Fibroblast of upper back skin (primary cell): ENCODE measurements around the gene AKT3.
"Not testable (repeated sequence)": the region's sequence is repeated elsewhere in the genome, so short reads cannot be mapped to it uniquely, and the experiment has no call there.

Source experiments
- DNase-seq: peaks from one replicate; pipeline ENCODE4 v3.0.0-alpha.2; 2013

AKT3 gene

DNA sequence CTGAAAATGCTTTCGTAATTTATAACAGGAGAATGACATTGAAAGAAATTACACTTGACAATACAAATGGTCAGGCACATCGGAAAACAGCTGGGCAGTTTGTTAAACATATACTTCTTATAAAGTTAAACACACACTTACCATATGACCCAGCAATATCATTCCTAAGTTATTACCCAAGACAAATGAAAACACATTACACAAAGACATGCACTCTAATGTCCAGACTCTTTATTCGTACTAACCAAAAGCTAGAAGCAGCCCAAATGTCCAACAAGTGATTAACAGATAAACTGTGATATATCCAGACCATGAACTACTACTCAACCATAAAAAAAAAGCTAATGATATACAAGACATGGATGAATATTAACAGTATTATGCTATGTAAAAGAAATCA lies 8.5 kb downstream of the AKT3 start:
- DNase-seq: peak; percentile 48

GRCh38 chr1:243837907-243838535 lies 12.0 kb downstream of the AKT3 start:
- DNase-seq: no peak

DNA sequence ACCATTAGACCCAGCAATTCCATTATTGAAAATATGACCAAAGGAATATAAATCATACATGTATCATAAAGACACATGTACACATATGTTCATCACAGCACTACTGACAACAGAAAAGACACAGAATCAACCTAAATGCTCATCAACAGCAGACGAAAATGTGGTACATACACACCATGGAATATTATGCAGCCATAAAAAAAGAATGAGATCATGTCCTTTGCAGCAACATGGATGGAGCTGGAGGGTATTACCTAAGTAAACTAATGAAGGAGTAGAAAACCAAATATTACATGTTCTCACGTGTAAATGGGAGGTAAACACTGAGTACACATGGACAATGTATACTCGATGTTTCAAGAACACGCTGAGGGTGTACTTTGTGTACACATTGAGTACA lies 15.9 kb downstream of the AKT3 start:
- no peak for DNase-seq

DNA sequence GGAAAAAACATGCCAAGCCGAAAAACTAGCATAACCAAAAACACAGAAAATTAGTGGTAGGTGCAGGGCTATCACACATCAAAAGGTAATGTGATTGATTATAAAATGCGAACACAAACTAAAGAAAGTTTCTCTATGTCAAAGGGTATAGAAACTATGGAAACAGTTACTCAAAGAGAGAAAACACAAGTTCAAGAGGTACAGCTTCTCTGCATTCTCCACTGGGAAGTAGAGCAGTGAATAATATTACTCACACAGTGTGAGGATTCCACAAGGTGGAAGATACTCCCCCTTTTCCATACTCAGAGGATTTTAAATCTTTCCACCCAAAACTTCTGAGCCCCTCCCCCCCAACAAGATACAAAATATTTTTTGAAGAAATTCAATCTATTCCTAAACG lies 18.6 kb downstream of the AKT3 start:
- no peak for DNase-seq

DNA sequence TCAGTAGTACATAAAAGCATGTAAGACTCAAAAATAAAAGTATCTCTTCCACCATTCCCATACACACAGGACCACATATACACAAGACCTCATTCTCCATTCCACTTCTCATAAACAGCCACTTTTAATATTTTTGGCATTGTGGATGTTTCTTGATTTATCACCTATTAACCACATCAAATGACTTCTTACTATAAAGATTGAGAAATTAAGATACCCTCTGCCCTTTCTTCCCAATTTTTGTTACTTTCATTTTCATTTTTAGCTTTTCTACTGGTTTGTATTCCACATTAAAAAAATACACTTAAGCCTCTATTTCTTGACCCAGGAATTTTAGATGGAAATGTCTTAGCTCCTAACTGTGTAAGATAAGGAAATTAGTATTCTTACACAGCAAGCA lies 22.8 kb downstream of the AKT3 start:
- DNase-seq: no peak

DNA sequence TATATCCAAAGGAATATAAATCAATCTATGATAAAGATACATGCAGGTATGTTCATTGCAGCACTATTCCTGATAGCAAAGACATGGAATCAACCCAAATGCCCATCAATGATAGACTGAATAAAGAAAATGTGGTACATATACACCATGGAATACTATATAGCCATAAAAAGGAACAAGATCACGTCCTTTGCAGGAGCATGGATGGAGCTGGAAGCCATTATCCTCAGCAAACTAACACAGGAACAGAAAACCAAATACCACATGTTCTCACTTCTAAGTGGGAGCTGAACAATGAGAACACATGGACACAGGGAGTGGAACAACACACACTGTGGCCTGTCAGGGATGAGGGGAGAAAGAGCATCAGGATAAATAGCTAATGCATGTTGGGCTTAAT lies 25.1 kb downstream of the AKT3 start:
- DNase-seq: not testable (repeated sequence)

DNA sequence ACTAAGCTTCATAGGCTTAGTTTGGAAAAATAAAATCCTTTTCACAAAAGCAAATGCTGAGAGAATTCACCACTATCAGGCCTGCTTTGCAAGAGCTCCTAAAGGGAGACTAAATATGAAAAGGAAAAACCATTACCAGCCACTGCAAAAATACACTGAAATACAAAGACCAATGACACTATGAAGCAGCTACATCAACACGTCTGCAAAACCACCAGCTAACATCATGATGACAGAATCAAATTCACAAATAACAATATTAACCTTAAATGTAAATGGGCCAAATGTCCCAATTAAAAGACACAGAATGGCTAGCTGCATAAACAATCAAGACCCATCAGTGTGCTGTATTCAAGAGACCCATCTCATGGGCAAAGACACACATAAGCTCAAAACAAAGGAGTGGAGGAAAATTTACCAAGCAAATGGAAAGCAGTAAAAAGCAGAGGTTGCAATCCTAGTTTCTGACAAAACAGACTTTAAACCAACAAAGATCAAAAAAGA lies 28.8 kb downstream of the AKT3 start:
- no peak for DNase-seq

DNA sequence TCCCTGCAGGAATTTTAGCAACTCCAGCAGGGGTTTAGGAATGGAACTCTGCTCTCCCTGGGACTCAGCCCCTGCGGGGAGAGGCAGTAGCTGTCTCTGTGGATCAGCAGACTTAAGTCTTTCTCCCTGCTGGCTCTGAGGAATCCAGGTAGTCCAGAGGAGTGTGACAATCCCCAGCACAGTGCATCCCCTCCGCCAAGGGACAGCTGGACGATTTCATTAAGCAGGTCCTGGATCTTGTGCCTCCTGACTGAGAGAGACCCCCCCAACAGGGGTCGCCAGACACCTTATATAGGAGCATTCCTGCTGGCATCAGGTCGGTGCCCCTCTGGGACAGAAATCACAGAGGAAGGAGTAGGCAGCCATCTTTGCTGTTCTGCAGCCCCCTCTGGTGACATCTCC lies 30.6 kb downstream of the AKT3 start:
- DNase-seq: no peak

DNA sequence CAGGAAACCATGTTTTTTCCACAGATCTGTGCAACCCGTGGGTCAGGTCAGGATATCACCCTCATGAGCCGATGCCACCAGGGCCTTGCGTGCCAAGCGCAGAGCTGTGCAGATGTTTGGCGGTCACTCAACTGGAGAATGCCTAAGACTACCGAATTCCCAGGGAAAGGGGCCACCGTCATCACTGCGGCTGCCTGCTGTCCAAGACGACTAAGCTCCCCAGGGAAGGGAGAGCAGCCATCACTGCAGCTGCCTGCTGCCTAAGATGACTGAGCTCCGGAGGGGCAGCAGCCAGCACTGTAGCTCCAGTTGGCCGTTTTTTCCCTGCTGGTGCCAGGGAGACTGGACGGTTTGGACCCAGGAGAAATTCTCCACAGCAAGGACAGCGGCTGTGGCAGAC lies 31.1 kb downstream of the AKT3 start:
- DNase-seq: no peak

DNA sequence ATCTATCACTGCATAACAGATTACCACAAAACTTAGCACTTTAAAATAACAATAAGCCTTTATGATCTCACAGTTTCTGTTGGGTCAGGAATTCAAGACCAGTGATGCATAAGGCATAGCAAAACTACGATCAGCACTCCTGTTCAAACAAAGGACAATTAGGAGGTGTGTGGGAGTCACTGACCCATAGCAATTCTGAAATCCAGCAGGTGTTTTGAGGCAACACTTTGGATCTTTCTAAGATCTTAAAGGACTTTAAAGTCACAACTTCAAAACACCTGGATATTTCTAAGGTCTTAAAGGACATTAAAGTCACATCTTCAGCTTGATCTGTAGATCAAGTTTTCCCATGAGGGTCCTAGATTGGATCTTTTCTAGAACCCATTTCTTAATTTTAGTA lies 35.3 kb downstream of the AKT3 start:
- DNase-seq: no peak

DNA sequence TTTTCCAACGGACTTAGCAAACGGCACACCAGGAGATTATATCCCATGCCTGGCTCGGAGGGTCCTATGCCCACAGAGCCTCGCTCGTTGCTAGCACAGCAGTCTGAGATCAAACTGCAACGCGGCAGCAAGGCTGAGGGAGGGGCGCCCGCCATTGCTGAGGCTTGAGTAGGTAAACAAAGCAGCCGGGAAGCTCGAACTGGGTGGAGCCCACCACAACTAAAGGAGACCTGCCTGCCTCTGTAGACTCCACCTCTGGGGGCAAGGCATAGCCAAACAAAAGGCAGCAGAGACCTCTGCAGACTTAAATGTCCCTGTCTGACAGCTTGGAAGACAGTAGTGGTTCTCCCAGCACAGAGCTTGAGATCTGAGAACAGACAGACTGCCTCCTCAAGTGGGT lies 42.7 kb downstream of the AKT3 start:
- not testable (repeated sequence) for DNase-seq

DNA sequence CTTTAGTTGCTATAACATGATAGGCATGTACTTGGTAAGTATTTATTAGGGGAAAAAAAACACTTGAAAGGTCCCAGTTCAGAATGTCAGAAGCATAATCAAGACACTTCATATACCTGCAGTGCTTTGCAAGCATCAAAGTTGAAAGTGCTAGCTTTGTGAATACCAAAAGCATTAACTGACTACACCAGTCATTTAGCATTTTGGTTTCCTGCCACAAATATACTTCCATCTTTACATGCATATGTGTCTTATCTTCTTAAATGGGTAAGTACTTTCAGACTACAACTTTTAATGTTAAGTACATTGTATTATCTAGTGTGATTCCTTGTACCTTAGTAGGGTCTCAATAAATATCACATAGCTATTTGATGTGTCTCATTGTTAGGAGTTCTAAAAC lies 43.7 kb downstream of the AKT3 start:
- no peak for DNase-seq

DNA sequence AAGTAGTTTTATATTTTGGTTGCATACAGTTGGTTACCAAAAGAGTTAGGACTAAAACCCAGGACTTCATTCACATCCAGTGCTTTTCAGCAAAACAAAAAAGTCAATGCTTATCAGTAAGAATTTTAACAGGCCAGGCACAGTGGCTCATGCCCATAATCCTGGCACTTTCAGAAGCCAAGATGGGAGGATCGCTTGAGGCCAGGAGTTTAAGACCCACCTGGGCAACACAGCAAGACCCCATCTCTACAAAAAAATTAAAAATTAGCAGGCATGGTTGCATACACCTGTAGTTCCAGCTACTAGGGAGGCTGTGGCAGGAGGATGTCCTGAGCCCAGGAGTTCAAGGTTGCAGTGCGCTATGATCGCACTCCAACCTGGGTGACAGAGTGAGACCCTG lies 47.3 kb downstream of the AKT3 start:
- no peak for DNase-seq

GRCh38 chr1:243801378-243801777 lies 48.7 kb downstream of the AKT3 start:
- no peak for DNase-seq

- peak; percentile 16 for DNase-seq
Observed at GRCh38 chr1:243799908-243800307, 50.1 kb downstream of the AKT3 start.

GRCh38 chr1:243798726-243799125 lies 51.3 kb downstream of the AKT3 start:
- peak; percentile 92 for DNase-seq

- DNase-seq: no peak
Observed at GRCh38 chr1:243796016-243796415, 54.0 kb downstream of the AKT3 start.

DNA sequence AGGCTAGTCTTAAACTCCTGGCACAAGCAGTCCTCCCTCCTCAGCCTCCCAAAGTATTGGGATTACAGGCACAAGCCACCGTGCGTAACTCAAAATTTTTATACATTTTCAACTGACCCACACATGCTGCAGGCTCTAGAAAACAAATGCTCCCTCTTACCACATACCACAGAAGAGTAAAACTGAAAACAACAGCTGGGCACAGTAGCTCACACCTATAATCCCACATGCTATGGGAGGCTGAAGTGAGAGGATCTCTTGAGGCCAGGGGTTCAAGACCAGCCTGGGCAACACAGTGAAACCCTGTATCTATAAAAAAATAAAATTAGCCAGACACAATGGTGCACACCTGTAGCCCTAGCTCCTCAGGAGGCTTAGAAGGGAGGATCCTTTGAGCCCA lies 56.7 kb downstream of the AKT3 start:
- DNase-seq: no peak

GRCh38 chr1:243792891-243793290 lies 57.2 kb downstream of the AKT3 start:
- DNase-seq: no peak

GRCh38 chr1:243792401-243792800 lies 57.6 kb downstream of the AKT3 start:
- DNase-seq: no peak

DNA sequence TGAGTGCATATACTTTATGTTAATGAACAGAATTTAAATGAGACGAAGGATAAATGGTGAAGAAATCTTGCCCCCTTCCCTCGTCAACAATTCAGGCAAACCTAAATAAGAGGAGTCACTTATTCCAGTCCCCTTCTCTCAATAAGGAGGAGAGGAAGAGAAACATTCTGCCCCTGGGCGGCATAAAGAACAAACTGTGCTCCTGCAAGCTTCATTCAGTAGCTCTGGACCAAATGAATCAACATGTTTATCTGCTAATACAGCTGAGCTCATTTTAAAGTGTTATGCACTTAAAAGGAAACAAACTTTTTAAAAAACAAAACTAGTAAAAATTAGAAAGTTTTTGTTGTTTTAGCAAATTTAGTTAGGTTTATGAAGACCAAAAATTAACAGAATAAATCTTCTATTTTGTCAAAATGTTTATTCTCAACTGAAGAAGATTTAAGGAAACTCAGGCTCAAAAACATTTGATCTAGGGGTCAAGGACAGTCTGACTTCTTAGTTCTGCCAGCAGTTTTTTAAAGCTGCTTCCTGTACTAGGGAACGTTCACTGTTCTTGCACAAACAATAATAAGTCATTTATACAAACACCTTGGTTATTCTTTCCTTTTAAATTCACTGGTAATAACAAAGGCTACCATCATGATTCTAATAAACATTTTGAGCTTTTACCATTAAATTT lies 58.3 kb downstream of the AKT3 start:
- no peak for DNase-seq

DNA sequence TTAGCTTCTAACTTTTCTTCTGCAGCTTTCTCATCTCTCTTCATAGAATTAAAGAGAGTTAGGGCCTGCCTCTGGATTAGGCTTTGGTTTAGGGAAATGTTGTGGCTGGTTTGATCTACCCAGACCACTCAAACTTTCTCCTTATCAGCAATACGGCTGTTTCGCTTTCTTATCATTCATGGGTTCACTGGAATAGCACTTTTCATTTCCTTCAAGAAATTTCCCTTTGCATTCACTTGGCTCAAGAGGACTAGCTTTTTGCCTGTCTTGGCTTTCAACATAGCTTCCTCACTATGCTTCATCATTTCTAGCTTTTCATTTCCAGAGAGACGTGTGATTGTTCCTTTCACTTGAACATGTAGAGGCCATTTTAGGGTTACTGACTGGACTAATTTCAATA lies 59.6 kb downstream of the AKT3 start:
- DNase-seq: no peak

GRCh38 chr1:243786531-243786930 lies 63.5 kb downstream of the AKT3 start:
- DNase-seq: no peak

- no peak for DNase-seq
Observed at GRCh38 chr1:243784506-243784905, 65.5 kb downstream of the AKT3 start.

DNA sequence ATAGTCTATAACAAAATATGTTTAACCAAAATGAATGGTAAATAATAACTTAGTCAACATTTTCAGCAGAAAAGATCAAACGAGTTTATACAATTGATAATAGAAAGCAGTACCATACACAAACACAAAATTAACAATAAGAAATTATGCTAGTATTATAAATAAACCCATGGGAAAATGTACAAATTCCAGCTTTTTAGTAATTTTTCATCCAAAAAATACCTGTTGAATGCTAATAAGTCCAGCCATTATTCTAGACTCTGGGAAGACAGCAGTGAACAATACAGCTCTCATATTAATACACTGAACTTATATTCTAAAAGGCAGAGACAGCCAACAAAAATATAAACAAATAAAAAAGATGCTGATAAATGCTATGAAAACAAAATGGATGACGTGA lies 66.3 kb downstream of the AKT3 start:
- DNase-seq: no peak
